Colonic mucosa (tissue), 4 donors: ENCODE measurements around the gene SDS. TPM values are rescaled to one million over a fixed set of nuclear protein-coding genes. Genes with fewer than 3 reads are reported as not detected.

Experiments used
- DNase-seq: peaks from one replicate; pipeline ENCODE4 v3.0.0-alpha.2; 2020
- H3K27ac ChIP-seq: fragments of 200-600 bp; one replicate; pipeline ENCODE4 v1.8.0; 2021
- H3K27me3 ChIP-seq: fragments of 200-600 bp; one replicate; pipeline ENCODE4 v1.8.0; 2021
- H3K36me3 ChIP-seq: fragments of 200-600 bp; one replicate; pipeline ENCODE4 v1.8.0; 2021
- H3K4me1 ChIP-seq: fragments of 200-600 bp; one replicate; pipeline ENCODE4 v1.8.0; 2021; ENCODE audit warnings: mild to moderate bottlenecking
- H3K4me3 ChIP-seq: fragments of 200-600 bp; one replicate; pipeline ENCODE4 v1.8.0; 2021
- H3K9ac ChIP-seq, 2 donors: one replicate each; pipeline ENCODE4 v1.7.0; 2013; ENCODE audit warnings: control low read depth in 2 of 2, low read depth in 2 of 2, low read length in 2 of 2
- H3K9me3 ChIP-seq: fragments of 200-600 bp; one replicate; pipeline ENCODE4 v1.8.0; 2021
- intact Hi-C: fragments of 100-400 bp; cut with DNase I; formaldehyde crosslinking; loops from one replicate; pipeline ENCODE4 v1.14.1; 2022
- total RNA-seq, 2 donors: library from RNA; stranded (reverse); fragmentation: NEBNext Ultra II Directional in 1 of 2; extraction: Animal tissue kit (Norgen Biotek cat#: 25700) in 1 of 2; gene quantifications; one replicate each; pipeline ENCODE4 v1.2.1, GENCODE V29; 2021
- TF ChIP-seq, protein P1 (sequence below): fragments of 200-600 bp; IDR thresholded peaks from one replicate; pipeline ENCODE4 v1.8.0; 2022; ENCODE audit warnings: antibody characterized with exemption, mild to moderate bottlenecking
- donor health status: healthy.
- donor health status: DM: no; HTN: no; CAD: no.
- donor health status: DM: no; HTN: no; CAD: no.

Gene SDS
- total RNA-seq, 2 donors from 2014 or later: 1.0 to 4.4 TPM

DNA sequence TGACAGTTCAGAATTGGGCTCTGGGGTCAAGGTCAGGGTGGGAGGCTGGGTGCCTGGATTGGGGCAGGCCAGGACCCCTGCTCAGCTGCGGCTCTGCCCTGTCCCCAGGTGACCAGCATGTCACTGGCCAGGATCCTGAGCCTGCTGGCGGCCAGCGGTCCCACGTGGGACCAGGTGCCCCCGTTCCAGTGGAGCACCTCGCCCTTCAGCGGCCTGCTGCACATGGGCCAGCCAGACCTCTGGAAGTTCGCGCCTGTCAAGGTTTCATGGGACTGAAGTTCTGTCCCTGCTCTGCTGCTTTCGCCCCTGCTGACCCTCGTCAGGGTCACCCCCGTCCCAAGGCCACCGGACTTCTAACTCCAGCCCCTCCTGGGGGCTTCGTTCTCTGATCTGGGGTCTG lies 15.3 kb downstream of the SDS start:
- H3K27ac ChIP-seq: no peak overlapping the region
- no peak for DNase-seq
- no peak overlapping the region for H3K9ac ChIP-seq
- no peaks in the 10 kb centered on the region for H3K27me3 ChIP-seq
- no peaks in the 10 kb centered on the region for H3K9me3 ChIP-seq
- no peaks in the 10 kb centered on the region for H3K36me3 ChIP-seq
- no peak overlapping the region for H3K4me3 ChIP-seq
- no peaks in the 10 kb centered on the region for H3K4me1 ChIP-seq
- TF ChIP-seq, protein P1, sequence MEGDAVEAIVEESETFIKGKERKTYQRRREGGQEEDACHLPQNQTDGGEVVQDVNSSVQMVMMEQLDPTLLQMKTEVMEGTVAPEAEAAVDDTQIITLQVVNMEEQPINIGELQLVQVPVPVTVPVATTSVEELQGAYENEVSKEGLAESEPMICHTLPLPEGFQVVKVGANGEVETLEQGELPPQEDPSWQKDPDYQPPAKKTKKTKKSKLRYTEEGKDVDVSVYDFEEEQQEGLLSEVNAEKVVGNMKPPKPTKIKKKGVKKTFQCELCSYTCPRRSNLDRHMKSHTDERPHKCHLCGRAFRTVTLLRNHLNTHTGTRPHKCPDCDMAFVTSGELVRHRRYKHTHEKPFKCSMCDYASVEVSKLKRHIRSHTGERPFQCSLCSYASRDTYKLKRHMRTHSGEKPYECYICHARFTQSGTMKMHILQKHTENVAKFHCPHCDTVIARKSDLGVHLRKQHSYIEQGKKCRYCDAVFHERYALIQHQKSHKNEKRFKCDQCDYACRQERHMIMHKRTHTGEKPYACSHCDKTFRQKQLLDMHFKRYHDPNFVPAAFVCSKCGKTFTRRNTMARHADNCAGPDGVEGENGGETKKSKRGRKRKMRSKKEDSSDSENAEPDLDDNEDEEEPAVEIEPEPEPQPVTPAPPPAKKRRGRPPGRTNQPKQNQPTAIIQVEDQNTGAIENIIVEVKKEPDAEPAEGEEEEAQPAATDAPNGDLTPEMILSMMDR: no peak
- intact Hi-C loops: no loop called here

DNA sequence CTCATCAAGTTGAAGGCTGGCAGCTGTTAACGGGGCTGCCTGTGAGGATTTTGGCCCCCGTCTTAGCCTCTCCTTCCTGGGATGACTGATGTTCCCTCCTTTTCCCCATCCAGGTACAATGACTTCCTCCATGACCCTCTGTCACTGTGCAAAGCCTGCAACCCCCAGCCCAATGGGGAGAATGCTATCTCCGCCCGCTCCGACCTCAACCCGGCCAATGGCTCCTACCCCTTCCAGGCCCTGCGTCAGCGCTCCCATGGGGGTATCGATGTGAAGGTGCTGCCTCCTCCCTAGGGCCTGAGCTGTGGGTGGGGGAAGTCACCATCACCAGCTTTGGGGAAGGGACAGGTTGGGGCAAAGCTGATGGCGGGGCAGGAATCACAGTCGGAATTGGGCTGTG lies 16.1 kb downstream of the SDS start:
- Histone ChIP-seq H3K36me3 (no peaks in the 10 kb centered on the region), H3K4me1 (no peaks in the 10 kb centered on the region), H3K4me3 (no peak overlapping the region), H3K9ac (no peak overlapping the region), H3K27me3 (no peaks in the 10 kb centered on the region), H3K9me3 (no peaks in the 10 kb centered on the region), H3K27ac (no peak overlapping the region)
- DNase-seq: no peak
- TF ChIP-seq, protein P1: no peak
- intact Hi-C loops: no loop called here

DNA sequence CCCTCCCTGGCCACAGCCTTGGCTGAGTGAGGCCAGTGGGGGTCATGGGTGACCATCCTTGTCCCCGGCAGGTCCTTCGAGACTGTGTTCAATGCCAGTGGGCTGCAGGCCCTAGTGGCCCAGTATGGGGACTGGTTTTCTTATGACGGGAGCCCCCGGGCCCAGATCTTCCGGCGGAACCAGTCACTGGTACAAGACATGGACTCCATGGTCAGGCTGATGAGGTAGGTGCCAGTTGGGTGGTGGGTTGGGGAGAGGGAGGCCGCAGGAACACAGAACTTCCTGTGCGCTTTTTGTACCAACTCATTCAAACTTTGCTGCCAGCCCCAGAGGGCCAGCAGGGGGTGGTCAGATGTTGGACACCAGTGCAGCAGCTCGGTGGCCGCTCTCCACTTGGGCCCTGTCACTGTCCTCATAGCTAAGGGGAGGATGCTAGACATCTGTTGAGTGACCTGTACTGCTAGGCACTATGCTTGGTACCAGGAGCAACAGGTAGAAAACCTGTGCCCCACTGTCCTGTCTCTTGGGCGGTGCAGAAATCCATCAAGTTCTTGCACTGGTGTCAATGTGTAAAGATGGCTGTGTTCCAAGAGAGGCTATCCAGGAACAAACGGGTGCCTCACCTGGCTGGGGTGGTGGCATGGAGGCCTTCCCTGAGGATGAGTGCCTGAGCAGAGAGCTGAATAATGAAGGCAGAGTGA lies 16.7 kb downstream of the SDS start:
- Histone ChIP-seq H3K4me1 (no peaks in the 10 kb centered on the region), H3K4me3 (no peak overlapping the region), H3K27ac (no peak overlapping the region), H3K27me3 (no peaks in the 10 kb centered on the region), H3K9me3 (no peaks in the 10 kb centered on the region), H3K9ac (no peak overlapping the region), H3K36me3 (no peaks in the 10 kb centered on the region)
- intact Hi-C loops: no loop called here
- TF ChIP-seq, protein P1: no peak
- no peak for DNase-seq

DNA sequence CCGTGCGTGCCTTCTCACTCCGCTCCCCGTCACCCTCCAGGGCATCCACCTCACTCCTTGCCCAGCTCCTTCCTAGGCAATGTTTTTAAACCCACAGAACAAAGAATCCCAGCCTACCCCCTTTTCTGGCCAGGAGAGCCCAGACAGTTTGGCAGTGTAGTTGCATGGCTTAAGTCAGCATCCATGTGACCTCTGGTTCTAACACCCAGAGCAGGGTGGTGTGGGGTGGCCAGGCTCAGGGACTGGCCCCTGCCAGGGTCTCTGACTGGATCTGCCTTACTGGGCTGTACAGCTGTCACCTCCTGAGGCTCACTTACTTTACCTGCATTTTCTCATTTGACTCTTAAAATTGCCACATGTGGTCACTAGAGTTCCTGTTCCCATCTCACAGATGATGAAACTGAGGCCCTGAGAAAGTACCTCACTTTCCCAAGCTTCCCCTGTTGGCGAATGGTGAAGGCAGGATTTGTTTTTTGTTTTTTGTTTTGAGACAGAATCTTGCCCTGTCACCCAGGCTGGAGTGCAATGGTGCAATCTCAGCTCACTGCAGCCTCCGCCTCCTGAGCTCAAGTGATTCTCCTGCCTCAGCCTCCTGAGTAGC lies 18.3 kb downstream of the SDS start:
- Histone ChIP-seq H3K9ac (no peak overlapping the region), H3K4me3 (no peak overlapping the region), H3K36me3 (no peaks in the 10 kb centered on the region), H3K27me3 (no peaks in the 10 kb centered on the region), H3K27ac (no peak overlapping the region), H3K4me1 (no peaks in the 10 kb centered on the region), H3K9me3 (no peaks in the 10 kb centered on the region)
- TF ChIP-seq, protein P1: no peak
- intact Hi-C loops: no loop called here
- no peak for DNase-seq

DNA sequence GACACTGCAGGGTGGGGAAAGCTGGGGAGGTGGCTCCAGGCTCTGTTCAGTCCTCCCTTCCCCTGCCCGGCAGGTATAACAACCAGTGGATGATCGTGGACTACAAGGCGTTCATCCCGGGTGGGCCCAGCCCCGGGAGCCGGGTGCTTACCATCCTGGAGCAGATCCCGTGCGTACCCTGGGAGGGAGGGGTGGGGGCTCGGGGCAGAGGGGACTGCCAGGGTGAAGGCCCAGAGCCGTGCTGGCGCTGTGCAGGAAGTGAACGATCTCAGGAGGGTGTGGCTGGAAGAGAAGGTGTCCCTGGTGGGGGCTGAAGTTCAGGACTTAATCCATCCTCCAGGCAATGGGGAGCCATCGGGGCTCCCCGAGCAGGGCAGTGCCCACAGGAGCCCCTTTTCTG lies 18.9 kb downstream of the SDS start:
- DNase-seq: no peak
- Histone ChIP-seq H3K4me3 (no peak overlapping the region), H3K9me3 (no peaks in the 10 kb centered on the region), H3K9ac (no peak overlapping the region), H3K36me3 (no peaks in the 10 kb centered on the region), H3K4me1 (no peaks in the 10 kb centered on the region), H3K27me3 (no peaks in the 10 kb centered on the region), H3K27ac (no peak overlapping the region)
- TF ChIP-seq, protein P1: no peak
- intact Hi-C loops: no loop called here
